ENCODE results near the gene DCST2.

The DCST2 gene

DNA sequence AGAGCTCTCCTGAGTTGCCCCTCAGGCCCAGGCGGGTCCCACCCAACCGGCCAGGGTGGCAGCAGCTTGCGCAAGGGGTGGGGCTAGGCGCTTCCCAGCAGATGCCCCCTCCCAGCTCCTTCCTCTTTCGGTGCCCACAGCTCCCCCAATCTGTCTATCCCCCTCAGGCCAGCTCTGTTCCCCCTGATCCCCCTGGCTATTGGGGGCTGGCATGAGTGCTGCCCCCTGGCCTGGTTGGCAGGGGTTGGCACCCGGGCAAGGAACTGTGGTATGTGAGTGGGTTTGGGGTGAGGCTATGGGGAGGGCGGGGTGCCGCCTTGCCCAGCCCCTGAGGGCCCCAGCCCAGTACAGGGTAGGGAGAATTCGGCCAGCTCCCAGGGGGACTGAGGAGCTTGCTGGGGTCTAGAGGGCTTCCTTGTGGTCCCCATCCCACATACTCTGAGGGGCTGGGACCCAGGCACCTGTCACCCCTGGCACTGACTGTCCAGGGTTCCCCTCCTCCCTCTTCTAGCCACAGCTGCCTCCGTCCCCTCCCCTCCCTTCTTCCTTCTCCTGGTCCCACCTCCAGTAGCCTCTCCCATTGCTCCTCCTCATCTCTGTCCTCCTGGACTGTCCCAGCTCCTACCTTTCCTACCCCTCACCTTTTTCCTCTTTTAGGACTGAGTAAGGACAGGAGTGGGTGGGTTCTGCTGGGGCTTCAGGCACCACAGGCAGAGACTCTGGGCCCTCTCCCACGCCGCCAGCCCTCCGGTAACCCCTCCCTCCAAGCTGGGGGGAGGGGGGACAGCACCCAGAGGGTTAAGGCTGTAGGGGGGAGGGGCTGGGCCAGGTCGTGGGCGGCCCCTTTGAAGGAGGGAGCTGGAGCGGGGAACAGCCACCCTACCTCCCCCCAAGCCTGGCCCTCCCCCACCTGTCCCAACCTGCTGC is 25.3 kb downstream of the DCST2 start:
- no peak for DNase-seq

- no peak for DNase-seq
Observed at GRCh38 chr1:155007251-155007828, 26.2 kb downstream of the DCST2 start.

DNA sequence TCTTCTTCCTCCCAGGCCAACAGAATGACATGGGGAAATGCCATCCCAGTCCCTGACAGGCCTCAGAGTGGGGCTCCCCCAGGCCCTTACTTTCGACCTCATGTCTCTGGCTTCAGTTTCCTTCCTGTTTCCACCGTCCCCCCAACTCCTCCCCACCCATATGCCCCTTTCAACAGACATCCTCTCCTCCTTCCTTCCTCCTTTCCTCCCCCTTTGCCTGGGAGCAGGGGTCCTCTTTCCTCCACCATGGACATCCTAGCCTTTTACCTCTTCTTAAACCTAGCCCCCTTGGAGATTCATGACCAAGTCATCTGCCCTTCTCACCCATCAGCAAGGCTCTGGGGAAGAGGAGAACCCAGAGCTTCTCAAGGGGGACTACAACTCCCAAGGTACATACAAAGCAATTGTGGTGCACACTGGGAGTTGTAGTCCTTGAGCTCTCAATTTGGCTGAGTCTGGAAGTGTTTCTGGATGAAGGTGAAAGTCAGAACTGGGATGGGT is 26.9 kb downstream of the DCST2 start:
- DNase-seq: peak; percentile 41

GRCh38 chr1:155005076-155006011 is 28.2 kb downstream of the DCST2 start:
- DNase-seq: peak; percentile 58

DNA sequence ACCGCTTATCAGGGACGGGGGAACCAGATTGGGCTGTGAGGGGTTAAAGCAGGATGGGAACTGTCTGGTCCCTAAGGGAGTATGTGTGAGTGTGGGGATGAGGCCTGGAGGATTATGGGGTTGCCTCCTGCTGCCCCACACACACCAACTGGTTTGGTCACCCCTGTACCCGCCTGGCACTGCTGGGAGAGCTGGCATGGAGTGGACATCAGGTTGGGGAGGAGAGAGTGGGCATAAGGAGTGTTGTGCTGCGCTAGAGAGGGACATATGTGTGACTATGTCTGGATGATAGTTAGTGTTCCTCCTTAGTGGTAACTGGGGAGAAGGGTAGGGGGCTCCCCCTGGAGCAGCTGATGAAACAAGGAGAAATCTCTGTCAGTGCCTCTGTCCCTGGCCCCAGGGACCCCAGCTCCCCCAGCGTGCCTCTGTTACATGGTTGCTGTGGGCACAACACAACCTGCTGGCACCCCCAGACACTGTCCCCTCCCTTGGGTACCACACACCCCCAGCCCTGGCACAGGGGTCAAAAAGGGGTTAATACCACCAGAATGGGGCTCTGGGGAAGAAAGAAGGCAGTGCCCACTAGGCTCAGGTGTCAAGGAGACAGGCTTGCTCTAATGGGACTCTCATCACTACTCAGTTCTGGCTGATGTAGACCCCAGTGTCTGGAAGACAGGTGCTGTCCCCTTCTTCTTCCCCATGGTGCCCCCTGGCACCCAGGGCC is 29.1 kb downstream of the DCST2 start:
- no peak for DNase-seq

DNA sequence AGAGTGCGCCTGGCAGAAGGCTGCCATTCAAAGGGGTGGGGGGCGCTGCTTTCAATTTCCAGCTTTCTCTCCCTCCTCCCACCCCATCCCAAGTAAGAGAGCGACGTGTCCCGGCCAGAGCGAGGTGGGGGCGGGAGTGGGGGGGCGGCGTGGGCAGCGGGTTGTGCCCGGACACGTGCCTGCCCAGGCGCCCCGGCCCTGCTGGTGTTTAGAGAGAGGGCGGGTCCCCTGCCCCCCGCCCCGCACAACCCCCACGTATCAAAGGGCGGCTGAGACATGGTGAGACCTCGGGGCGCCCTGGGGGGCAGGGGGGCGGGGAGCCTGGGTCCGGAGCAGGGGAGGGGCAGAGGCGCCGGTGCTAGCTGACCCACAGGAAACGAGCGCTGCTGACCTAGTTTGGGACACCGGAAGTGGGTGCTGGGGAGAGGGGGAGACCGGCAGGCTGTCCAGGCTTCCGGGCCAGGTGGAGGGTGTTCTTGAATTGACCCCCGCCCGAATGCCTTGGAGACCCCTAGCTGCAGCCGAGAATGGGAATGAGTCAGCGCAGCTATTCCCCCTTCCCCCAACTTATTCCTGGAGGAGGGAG is 29.7 kb downstream of the DCST2 start:
- DNase-seq: no peak

DNA sequence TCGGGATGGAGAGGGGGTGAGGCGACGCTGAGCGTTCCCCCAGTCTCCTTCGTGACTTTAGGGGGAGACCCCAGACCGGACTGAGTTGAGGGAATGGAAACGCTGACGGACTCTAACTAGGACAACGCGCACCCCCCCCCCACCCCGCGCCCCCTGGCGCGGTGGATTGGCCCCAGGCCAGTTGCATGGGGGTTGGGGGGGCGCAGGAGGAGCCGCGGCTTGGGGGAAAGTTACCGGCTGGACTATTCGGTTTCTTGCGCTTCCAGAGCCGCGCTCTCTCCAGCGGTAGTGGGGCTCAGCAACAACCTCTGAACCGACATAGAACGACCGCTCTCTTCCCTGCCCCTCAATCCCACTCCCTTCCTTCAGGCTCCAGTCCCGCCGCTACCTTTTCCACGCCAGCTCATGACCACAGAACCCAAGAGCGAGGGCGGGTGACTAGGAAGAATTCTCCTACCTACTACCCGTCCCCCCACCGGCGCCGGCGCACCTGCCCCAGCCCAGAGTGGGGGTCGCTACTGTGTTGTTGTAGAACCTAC is 30.3 kb downstream of the DCST2 start:
- DNase-seq: no peak

DNA sequence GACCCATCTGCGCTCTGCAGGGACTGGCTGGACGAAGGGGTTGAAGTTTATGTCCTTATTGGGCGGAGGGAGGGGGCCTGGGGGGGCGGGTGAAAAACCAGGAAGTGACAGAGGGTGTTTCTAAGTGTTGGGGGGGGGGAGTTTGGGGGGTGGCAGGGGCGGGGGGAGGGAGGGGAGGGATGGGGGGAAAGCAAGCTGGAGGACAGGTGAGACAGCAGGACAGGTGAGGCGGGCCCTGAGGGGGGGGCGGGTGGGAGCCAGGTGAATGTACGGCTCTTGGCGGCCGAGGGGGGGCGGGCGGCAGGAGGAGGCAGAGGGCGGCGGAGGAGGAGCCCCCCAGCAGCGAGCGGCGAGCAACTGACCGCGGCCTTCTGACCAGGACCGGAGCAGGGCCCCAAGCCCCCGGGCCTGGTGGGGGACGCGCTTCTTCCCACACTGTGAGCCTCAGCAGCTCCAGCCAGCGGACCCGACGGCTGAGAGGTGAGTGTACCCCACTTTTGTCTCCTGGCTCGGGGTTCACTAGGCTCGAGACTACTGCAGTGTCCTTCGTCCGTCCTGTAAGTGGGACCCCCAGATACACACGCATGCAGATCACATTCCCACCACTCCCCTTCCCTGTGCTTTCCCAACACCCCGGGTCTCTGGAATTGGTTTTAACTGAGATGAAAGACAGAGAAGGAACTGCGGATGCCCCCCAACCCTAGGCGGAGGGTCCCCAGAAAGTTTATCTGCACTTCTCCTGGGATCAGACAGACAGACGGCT is 30.9 kb downstream of the DCST2 start, which contains the start of gene ZBTB7B:
Gene ZBTB7B, plus strand, starts transcription at position 339 of the 763 bp plus-strand sequence. CDS start 11,859 bp downstream, outside the sequence.
- no peak for DNase-seq

DNA sequence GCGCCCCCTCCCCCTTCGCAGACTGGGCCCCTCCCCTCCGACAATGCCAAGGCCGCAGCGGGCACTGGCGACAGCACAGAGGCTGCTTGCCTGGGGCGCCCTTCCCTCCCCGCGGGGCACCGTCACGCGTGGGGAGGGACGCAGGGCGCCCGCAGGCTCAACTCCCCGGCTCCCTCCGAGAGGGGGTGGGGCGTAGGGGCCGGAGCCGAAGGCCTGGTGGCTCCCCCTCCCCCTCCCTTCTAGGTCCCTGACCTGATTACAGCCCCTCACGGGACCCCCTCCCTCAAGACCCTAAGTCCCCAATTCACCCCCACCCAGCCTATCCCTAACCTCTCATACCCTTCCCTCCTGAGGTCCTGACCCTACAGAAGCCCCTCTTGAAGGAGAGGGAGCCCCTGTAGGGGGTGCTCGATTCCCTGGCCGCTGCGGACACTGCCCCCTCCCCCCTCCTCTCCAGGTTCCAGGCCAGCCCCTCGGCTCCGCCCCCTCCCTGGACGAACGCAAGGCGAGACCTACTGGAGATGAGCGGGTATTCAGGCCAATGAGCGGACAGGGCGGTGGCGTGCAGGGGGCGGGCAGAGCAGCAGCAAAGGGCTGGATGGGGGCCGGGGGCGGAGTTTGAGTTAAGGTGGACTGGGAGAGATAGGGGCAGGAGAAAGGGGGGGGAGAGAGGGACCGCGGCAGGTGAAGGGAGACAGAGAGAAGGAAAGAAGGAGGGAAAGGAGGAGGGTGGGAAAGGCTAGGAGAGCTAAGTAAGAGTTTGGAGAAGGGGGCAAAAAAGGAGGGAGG is 31.7 kb downstream of the DCST2 start:
- DNase-seq: peak; percentile 97

DNA sequence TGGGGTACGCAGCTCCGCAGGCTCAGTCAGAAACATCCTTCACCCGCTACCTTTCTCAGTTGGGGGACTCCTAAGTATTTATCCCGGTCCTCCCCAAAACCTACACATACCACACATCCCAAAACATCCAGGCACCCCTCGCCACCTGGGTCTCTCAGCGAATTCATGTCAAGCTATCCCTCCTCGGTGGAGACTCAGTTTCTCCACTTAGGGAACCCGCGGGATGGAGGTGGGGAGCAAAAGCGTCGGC is 32.2 kb downstream of the DCST2 start:
- no peak for DNase-seq

GRCh38 chr1:155000726-155001424 is 32.7 kb downstream of the DCST2 start:
- peak; percentile 76 for DNase-seq

DNA sequence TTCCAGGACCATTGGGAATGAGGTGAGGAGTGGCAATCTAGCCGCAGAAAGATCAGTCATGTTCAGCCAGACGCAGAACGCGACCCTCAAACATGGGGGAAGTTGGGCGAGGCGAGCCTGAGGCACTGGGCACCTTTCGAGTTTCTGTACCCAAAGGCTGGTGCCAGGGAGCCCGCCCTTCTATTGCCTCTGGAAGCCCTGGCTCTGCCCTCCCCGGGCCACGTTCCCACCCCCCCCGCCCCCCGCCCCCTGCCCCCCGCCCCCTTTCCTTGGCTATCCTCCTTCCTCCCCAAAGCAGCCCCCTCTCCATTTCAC is 33.2 kb downstream of the DCST2 start:
- no peak for DNase-seq

DNA sequence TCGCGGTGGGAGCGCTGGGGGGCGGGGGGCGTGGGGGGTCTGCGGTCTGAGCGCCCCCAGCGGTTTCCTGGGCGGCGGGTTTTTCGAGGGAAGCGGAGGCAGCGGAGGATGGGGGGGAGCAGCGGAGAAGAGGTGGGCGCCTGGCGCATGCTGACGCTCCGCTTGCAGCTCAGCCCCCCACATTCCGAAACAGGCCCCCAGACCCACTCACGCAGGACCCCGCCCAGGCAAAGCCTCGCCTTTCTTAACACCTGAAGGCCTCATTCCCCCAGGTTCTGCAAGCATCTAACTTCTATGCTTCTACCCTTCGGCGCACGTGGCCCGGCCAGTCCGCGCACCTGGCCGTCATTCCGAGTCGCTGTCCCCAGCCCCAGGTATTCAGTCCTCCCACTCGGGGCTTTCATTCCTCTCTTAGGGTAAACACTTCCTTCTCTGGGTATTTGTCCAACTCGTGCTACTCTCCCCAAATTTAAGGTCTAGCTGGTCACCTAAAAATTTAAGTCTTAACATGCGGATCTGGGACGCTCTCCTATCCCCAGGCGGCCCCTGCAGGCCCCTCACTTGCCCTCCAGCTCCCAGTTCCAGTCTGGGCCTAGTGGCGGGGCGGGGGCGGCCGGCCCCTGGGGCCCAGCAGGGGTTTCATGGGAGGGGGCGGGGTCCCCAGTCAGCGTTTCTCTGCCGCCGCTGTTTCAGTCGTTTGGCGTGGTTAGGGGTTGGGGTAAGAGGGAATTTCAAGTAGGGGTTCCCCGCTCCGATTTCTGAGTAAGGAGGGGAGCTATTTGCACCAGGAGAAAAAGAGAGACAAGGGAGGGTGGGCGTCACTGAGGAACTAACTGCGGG is 33.8 kb downstream of the DCST2 start:
- no peak for DNase-seq

GRCh38 chr1:154998818-154999570 is 34.6 kb downstream of the DCST2 start:
- peak; percentile 72 for DNase-seq

GRCh38 chr1:154998201-154998780 is 35.3 kb downstream of the DCST2 start:
- DNase-seq: no peak

GRCh38 chr1:154996966-154997701 is 36.4 kb downstream of the DCST2 start:
- DNase-seq: no peak
